HG02938 (cell line): ENCODE data around the gene TPM4.

ENCODE experiments used
- ATAC-seq: cut with Tn5 transposase; IDR thresholded peaks from one replicate; pipeline ENCODE4 v1.9.1; 2021; ENCODE audit warnings: mild to moderate bottlenecking, moderate library complexity; ENCODE audit not compliant: unreplicated experiment

The TPM4 gene

DNA sequence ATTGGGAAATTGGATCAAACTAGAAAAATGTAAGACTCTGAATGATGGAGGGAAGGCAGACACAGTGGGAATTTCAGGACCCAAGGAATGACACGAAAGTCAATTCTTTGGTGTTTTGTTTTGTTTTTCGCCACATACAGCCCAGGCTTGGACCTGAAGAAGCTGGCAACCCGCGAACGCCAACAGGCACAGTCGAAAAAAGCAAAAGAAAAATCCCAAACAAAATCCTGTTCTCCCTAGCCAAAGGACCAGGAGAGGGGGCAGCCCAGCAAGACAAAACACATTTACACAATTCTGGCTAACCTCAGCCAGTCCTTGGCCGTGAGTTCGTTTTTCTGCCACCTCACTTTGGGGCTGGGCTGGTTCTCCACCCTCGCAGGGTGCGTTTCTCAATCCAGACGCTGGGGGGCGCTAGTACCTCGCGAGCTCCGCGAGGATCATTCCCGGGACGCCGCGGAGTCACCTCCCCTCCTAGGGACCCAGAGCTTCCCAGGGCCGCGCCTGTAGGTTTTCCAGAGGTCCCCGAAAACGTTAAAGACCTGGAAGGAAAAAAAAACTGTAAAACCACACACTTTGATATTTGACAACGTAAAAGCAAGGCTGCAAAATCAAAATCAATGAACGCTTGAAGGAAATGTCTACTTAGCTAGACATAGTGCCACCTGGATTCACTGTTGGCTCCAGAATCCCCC lies 34.9 kb upstream of the TPM4 start:
- no peak for ATAC-seq

DNA sequence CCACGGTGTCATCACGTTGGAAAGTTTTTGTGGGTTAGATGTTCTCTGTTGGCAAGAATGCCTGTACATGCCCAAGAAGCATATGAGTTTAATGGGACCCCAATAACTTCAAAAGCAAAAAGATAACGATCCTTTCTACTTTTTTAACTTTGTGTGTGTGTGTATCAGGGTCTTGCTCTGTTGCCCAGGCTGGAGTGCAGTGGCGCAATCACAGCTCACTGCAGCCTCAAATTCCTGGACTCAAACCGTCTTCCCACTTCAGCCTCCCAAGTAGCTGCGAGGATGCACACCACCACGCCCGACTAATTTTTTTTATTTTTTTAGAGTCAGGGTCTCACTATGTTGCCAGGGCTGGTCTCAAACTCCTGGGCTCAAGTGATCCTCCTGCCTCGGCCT lies 34.3 kb upstream of the TPM4 start:
- no peak for ATAC-seq

DNA sequence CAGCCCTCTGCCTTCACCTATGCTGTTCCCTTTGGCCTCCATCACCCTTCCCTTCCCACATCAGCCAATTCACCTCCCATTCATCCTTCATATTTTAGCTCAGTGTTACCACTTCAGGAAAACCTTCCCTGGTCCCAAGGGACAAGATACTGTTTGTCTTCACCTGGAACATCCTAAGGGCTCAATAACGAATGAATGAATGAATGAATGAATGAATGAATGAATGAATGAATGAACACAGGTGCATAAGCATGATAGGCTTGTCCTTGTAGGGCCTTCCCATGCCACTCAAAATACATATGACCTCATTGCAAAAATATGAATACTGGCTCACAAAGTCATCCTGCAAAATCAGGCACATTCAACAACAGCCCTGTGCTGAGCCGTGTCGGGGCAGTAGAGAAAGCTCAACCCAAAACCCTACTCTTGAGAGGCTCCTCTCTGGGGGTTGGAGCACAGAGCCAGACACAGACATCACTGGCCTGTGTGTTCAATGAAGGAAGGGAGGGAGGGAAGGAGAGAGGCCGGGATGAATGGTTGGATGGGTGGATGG lies 33.7 kb upstream of the TPM4 start:
- no peak for ATAC-seq

DNA sequence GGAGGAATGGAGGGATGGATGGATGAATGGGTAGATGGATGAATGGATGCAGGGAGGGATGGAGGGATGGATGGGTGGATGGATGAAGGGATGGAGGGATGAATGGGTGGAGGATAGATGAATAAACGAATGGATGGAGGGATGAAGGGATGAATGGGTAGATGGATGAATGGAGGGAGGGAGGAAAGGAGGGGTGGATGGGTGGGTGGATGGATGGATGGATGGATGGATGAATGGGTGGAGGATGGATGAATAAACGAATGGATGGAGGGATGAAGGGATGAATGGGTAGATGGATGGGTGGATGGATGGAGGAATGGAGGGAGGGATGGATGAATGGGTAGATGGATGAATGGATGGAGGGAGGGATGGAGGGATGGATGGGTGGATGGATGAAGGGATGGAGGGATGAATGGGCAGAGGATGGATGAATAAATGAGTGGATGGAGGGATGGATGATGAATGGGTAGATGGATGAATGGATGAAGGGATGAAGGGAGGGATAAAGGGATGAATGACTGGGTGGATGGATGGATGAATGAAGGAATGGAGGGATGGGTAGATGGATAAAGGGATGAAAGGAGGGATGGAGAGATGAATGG lies 33.0 kb upstream of the TPM4 start:
- ATAC-seq: no peak

DNA sequence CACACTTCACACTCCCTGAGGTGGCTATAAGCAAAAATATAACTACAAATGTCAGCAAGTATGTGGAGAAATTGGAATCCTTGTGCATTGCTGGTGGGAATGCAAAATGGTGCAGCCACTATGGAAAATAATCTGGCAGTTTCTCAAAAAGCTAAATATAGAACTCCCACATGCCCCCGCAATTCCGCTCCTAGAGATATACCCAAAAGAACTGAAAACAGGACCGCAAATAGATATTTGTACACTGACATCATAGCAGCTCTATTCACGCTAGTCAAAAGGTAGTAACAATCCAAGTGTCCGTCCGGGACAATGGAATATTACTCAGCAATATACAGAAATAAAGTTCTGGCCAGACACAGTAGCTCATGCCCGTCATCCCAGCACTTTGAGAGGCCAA lies 31.5 kb upstream of the TPM4 start:
- ATAC-seq: no peak

DNA sequence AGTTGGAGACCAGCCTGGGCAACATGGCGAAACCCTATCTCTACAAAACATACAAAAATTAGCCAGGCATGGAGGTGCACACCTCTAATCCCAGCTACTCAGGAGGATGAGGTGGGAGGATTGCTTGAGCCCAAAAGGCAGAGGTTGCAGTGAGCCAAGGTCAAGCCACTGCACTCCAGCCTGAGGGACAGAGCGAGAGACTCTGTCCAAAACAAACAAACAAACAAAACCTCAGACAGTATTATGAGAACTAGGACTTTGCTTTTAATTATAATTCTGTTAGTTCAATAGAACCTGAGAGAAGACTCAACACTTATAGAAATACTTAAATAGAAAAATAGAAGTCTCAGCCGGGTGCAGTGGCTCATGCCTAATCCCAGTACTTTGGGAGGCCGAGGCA lies 31.1 kb upstream of the TPM4 start:
- ATAC-seq: no peak

DNA sequence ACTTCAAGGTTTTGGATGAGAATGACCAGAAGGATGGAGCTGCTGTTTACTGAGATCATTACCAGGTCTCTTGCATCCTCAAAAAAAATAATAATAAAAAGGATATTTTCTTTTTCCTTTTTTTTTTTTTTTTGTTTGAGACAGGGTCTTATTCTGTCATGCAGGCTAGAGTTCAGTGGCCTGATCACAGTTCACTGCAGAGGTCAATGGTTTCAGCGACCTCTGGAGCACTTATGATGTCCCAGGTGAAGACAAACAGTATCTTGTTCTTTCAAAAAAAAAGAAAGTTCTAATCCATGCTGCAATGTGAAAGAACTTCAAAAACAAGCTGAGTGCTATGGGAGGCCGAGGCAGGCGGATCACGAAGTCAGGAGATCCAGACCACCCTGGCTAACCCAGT lies 30.4 kb upstream of the TPM4 start:
- ATAC-seq: no peak

DNA sequence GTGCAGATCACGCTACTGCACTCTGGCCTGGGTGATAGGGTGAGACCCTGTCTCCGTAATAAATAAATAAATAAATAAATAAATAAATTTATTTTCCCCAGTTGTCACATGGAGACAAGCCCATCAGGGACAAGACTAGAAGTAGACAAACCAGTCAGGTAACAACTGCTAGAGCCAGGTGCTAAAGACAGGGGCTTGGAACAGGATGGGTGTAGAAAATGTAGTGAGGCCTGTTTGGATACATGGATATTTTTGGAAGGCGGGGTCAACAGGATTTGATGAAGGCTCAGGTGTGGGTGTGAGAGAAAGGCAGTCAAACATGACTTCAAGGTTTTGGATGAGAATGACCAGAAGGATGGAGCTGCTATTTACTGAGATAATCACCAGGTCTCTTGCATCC lies 27.7 kb upstream of the TPM4 start:
- no peak for ATAC-seq

DNA sequence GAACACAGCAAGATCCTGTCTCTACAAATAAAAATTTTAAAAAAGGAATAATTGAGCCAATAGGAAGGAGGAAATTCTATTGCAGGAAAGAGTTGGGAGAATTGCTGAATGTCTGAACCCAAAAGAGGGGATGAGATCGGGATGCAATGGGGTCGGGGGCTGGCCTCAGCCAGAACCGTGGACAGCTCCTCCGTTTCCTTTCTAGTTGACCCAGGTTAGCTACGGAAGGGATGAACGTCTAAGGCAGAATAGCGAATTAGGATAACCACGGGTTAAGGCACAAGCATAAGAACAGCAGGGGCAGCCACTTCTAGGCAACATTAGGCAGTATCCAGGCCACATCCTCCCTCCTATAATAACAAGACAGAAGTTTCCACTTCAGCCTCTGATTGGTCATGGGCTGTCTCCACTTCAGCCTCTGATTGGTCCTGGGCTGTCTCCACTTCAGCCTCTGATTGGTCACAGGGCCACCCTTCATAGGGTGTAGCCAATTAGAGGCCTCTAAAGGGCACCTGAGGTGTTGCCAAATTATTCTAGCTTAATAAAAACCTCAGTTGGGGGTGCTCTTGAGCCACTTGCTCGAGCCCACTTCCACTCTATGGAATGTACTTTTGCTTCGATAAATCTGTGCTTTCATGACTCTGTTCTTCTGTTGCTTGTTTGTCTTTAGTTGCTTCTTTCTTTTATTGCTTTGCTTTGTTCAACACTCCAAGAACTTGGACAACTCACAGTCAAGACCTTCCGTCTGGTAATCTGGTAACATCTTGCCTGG lies 24.9 kb upstream of the TPM4 start:
- ATAC-seq: no peak

DNA sequence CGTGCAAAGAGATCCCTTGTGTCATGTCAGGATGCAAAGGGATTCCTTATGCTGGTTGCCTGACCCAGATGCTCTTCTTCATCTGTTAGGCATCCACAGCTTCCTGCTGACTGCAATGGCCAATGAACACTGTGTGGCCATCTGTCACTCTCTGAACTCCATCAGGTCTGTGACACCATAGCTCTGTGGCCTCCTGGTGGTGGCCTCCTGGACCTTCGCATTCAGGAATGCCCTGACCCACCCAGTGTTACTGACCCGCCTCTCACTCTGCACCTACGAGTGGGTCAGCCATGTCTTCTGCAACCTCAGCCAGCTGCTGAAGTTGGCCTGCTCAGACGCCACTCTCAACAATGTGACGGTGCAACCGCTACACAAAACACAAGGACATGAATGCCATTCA lies 23.9 kb upstream of the TPM4 start:
- ATAC-seq: no peak

DNA sequence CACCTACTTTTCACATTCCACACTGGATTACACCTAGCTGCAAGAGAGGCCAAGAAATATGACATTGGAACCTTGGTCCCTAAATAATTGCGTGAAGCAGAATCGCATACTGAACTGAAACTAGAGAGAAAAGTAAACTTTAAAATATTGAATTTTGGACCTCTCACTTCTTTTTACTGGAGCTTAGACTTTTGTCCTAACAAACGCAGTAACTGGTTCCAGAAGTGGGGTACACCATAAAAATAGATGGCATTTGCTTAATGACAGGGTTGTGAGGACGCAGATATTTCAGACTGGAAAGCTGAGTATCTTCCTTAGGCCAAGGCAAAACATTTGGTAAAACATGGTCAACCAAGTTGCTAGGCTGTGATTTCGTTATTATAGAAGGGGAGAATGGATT lies 19.2 kb upstream of the TPM4 start:
- no peak for ATAC-seq

DNA sequence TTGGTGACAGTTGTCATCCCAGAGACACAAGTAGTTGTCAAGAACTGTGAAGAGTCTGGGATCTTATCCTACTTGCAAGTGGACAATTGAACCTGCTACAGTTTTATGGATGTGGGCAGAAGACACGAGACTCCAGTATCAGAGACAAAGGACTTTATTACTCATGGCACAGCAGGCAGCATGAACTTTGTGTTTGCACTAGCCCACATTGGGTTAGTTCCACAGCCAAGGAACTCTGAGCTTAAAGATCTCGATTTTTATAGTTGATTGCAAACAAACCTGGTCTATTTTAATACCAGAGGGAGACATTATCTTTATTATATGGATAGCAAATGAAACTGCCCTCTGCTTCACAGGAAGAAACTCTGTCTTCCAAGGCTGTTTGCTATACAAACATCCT lies 16.0 kb upstream of the TPM4 start:
- no peak for ATAC-seq

DNA sequence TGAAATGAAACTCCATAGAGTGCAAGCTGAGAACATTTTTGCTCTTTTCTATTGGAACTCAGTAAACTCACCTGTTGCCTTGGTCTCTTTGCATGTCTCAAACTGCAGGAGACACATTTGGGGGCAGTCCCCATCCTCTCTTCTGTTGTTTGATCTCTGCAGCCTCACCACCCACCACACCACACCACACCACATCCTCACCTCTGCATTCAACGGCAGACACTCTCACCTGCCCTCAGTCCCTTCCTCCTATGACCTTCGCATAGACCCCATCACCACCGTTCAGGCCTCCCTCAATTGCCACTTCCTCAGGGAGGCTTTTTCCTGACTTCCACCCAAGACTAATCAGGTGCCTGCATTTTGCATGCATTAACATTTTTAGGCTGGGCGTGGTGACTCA lies 14.4 kb upstream of the TPM4 start:
- no peak for ATAC-seq

DNA sequence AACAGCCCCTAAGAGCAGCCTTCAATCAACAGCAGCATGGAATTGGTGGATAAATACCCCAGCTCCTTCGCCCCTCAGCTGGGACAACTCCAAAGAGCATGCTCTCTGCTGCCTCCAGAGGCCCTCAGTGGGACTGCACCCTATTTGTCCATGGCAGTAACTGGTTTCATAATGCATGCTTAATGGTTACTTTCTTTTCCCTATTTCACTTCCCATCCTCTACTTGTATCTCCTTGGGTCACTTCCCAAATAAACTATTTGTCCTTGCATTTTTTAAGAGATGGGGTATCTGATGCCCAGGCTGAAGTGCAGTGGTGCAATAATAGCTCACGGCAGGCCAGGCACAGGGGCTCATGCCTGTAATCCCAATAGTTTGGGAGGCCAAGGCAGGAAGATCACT lies 13.5 kb upstream of the TPM4 start:
- no peak for ATAC-seq

DNA sequence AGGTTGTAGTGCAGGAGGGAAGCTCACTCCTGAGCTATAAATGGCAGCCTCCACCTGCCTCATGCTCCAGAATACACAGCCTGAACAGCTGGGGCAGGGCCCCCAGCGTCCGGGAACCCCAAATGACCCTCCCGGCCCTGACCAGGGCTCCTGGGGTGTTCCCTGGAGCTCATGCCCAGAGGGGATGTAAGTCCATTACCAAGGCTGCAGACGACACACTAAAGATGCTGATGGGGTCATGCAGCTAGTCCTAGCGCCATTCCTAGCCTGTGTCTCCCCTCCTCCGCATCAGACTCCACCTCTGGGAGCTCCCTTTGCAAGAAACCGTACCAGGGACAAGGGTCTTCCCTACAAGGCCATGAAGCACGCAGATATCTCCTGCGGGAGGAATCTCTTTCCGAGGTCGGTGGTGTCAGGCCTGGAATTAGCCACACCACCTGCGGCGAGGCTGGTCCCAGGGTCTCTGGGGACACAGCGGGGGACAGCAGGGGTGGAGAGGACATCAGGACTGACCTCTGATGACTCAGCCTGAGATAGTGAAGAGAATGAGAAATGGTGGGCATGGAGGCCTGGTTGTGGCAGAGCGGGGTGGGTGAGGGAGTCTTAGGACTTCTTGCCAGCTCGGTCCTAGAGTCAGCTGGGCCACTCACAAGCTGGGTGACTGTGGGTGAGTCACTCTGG lies 11.9 kb upstream of the TPM4 start:
- ATAC-seq: no peak

DNA sequence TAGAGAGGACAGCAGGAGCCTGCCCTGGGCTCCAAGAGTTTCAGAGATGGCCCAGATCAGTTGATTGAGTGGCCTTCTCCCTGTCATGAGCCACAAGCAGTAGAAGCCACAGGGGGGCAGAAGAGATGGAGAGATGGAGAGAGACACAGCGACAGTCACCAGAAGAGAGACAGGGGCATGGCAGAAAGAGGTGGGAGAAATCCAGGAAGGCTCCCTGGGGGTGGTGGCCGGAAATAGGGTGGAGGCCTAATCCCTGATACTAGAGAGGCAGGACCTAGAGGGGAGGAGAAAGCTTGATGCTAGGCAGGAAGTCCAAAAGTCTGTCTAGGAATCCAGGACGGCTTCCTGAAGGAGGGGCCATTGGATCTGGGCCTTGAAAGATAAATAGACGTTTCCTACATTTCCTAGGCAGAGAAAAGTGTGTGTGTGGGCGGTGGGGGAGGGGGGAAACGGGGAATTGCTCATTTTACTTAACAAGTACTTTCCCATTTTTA lies 9.6 kb upstream of the TPM4 start:
- no peak for ATAC-seq

DNA sequence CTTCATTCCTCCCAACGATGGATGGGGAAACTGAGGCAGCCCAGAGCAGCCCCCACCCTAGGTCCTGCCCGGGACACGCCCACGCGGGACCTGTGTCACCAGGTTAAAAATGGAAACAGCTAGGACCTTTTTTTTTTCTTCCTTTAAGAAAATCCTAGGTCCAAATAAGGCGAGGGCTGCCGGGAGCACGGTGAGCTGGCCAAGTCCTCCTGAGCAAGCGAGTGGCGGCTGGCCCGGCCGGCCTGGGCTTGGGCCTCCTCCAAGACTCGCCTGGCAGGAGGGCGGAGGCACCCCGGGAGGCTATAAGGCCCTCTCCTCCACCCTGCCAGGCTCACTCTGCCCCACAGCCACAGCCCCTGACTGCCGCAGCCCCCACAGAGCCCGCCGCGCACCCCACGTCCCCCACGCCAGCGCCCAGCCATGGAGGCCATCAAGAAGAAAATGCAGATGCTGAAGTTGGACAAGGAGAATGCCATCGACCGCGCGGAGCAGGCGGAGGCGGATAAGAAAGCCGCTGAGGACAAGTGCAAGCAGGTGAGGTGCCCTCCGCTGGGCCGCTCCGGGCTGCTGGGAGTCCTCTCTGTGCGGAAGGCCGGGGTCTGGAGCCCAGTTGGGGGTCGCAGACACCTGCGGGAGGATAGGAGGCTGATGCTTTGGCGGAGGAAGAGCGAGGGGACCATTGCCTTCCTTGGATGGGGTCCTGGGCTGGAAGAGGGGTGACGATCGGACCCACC lies 8.9 kb upstream of the TPM4 start:
- ATAC-seq: no peak

DNA sequence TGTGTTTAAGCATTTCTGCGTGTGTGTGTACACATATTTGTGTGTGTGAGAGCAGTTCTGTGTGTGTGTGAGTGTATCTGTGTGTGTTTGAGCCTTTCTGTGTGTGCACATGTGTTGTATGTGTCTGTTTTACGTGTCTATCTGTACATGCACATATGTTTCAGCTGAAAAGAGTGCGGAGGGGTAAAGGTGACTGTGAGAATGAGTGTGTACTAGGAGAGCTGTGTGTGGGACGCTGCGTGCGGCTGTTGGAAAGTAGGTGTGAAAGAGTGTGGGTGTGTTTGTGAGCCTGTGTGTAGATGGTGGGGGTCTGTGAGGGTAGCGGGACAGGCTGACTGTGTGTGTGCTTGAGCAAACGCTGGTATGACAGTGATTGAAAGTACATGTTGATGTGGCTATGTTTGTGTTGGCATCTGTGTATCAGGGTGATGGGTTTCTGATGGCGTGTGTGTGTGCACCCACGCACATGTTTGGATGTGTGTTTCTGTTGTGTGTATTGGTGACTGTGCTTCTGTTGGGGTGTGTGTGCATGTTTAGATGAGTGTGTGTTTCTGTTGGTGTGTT lies 7.5 kb upstream of the TPM4 start:
- ATAC-seq: no peak

DNA sequence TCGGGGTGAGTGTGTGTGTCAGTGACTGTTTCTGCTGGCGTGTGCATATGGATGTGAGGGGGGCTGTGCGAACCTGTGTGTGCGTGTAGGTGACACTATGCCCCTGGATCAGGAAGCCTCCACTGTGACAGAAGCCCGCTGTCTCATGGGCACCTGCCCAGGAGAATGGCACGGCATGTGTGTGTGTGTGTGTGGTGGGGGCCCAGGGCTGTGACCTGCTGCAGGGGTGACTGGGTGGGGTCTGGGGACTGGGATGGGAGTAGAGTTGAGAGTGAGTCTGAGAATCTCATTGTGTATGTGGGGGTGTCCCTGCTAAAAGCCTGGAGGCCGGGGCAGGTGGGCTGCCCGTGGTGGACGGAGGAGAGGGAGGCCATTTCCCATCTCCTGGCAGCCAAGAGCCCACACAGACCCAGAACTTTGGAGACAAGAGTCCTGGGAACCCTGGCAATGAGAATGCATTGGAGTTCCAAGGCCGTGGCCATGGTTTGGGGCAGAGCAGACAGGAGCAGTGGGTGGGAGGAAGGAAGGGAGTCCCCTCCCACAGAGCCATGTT lies 6.4 kb upstream of the TPM4 start:
- no peak for ATAC-seq

DNA sequence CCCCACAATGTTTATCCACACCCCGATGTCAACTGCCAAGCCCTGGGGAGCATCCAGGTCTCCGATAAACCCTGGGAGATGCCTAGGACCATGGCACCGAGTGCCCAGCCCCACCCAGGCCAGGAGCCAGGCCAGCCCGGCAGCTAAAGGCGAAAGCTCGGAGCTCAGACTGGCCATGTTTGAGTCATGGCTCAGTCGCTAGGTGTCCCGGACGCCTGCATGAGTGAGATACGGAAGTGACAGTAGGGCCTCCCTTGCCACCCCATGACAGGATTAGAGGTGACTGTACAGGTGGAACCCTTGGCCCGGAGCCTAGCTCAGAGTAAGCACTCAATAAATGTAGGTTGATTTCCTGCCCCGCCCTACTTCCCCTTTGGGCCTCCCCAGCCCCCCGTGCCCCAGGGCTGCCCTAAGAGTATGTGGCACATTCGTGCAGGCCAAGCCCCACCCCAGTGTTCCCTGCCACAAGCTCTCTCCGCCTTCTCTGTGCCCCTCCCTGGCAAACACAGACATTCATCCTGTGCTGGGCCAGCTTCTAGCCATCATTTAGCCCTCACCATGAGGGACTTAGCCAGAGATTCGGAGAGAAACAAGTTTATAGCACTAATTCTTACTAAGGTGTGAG lies 5.8 kb upstream of the TPM4 start:
- no peak for ATAC-seq
